Measurements from ENCODE around the gene FHOD1.

Gene FHOD1

GRCh38 chr16:67258161-67258835 lies 11.0 kb upstream of the FHOD1 start:
- TF ChIP-seq CTCF (IDR thresholded peaks at IDR 0.05; ENCODE audit: low read depth, low read length, missing control alignments): no peak
- no peak for DNase-seq (ENCODE audit: low read depth)
- in situ Hi-C loops (cut with HindIII; ENCODE audit: low sequenced_read_pairs): no loop called here
- no peak overlapping the region for H3K4me3 ChIP-seq (ENCODE audit: low read depth, low read length)

- TF ChIP-seq CTCF (IDR thresholded peaks at IDR 0.05; ENCODE audit: low read depth, low read length, missing control alignments): no peak
- no peak for DNase-seq (ENCODE audit: low read depth)
- in situ Hi-C loops (cut with HindIII; ENCODE audit: low sequenced_read_pairs): no loop called here
- H3K4me3 ChIP-seq (ENCODE audit: low read depth, low read length): no peak overlapping the region
Measured at GRCh38 chr16:67257486-67258160, 10.3 kb upstream of the FHOD1 start.

- no peak for DNase-seq (ENCODE audit: low read depth)
- H3K4me3 ChIP-seq (ENCODE audit: low read depth, low read length): no peak overlapping the region
- in situ Hi-C loops (cut with HindIII; ENCODE audit: low sequenced_read_pairs): no loop called here
- no peak for TF ChIP-seq CTCF (IDR thresholded peaks at IDR 0.05; ENCODE audit: low read depth, low read length, missing control alignments)
Measured at GRCh38 chr16:67256701-67257230, 9.5 kb upstream of the FHOD1 start.

- H3K4me3 ChIP-seq (ENCODE audit: low read depth, low read length): no peak overlapping the region
- TF ChIP-seq CTCF (IDR thresholded peaks at IDR 0.05; ENCODE audit: low read depth, low read length, missing control alignments): no peak
- in situ Hi-C loops (cut with HindIII; ENCODE audit: low sequenced_read_pairs): no loop called here
- DNase-seq (ENCODE audit: low read depth): no peak
Measured at GRCh38 chr16:67255553-67256221, 8.4 kb upstream of the FHOD1 start.

- in situ Hi-C loops (cut with HindIII; ENCODE audit: low sequenced_read_pairs): no loop called here
- no peak for DNase-seq (ENCODE audit: low read depth)
- no peak overlapping the region for H3K4me3 ChIP-seq (ENCODE audit: low read depth, low read length)
- TF ChIP-seq CTCF (IDR thresholded peaks at IDR 0.05; ENCODE audit: low read depth, low read length, missing control alignments): no peak
Measured at GRCh38 chr16:67254801-67255552, 7.7 kb upstream of the FHOD1 start.
